ENCODE measurements around the gene NKX6-1. TPM values are rescaled to one million over a fixed set of nuclear protein-coding genes. Genes with fewer than 3 reads are reported as not detected.

NKX6-1 gene
- total and polyA plus RNA-seq, 10 donors: not detected

- 74 to 91% (median 89%) methylated on average over 2 of the region's 2 CpGs for WGBS, 5 donors
- H3K27me3 ChIP-seq (replicated peaks in 1 of 7): no peaks in the 10 kb centered on the region
- peaks cover 0 to 8% (median 0%) of the 10 kb centered on the region in 8 donors for H3K9me3 ChIP-seq
- DNase-seq: no peak
- no peak overlapping the region for H3K27ac ChIP-seq
- H3K4me3 ChIP-seq: no peak overlapping the region
- TF ChIP-seq, protein P1, sequence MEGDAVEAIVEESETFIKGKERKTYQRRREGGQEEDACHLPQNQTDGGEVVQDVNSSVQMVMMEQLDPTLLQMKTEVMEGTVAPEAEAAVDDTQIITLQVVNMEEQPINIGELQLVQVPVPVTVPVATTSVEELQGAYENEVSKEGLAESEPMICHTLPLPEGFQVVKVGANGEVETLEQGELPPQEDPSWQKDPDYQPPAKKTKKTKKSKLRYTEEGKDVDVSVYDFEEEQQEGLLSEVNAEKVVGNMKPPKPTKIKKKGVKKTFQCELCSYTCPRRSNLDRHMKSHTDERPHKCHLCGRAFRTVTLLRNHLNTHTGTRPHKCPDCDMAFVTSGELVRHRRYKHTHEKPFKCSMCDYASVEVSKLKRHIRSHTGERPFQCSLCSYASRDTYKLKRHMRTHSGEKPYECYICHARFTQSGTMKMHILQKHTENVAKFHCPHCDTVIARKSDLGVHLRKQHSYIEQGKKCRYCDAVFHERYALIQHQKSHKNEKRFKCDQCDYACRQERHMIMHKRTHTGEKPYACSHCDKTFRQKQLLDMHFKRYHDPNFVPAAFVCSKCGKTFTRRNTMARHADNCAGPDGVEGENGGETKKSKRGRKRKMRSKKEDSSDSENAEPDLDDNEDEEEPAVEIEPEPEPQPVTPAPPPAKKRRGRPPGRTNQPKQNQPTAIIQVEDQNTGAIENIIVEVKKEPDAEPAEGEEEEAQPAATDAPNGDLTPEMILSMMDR (IDR thresholded peaks at IDR 0.05 in 8 of 11, conservative IDR thresholded peaks at IDR 0.05 in 3 of 11): no peak
- no peak for TF ChIP-seq POLR2AphosphoS5 (IDR thresholded peaks at IDR 0.05)
- intact Hi-C loops (cut with DNase I; ENCODE audit: low total_unique reads): no loop called here
- H3K36me3 ChIP-seq: no peaks in the 10 kb centered on the region
- H3K4me1 ChIP-seq: no peaks in the 10 kb centered on the region
Measured at GRCh38 chr4:84531689-84532088, 32.6 kb upstream of the NKX6-1 start.

DNA sequence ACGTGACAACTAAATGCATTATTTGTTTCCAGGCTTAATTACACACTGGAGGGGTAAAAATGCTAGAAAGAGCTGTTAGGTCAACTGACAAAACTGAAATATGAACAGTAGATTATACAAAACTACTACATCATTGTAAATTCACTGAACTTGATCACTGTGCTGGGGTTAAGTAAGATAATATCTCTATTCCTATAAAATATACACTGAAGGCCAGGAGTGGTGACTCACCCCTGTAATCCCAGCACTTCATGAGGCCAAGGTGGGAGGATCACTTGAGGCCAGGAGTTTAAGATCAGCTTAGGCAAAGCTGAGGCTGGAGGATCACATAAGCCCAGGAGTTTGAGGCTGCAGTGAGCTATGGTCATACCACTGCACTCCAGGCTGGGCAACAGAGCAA, 31.8 kb upstream of the NKX6-1 start:
- Histone ChIP-seq H3K27ac (no peak overlapping the region), H3K27me3 (replicated peaks in 1 of 7) (no peaks in the 10 kb centered on the region), H3K4me3 (no peak overlapping the region), H3K36me3 (no peaks in the 10 kb centered on the region), H3K4me1 (no peaks in the 10 kb centered on the region), H3K9me3 (peaks cover 0 to 8% (median 0%) of the 10 kb centered on the region in 8 donors)
- WGBS, 5 donors: 35 to 65% (median 39%) methylated on average over 1 of the region's 1 CpG
- TF ChIP-seq POLR2AphosphoS5 (IDR thresholded peaks at IDR 0.05) (no peak), POLR2A (IDR thresholded peaks at IDR 0.05) (no peak)
- TF ChIP-seq, protein P1 (IDR thresholded peaks at IDR 0.05 in 8 of 11, conservative IDR thresholded peaks at IDR 0.05 in 3 of 11): no peak
- no peak for DNase-seq
- intact Hi-C loops (cut with DNase I; ENCODE audit: low total_unique reads): no loop called here

GRCh38 chr4:84530454-84530853, 31.4 kb upstream of the NKX6-1 start:
- WGBS, 5 donors: 42 to 49% (median 46%) methylated on average over 1 of the region's 1 CpG
- no peak for TF ChIP-seq POLR2AphosphoS5 (IDR thresholded peaks at IDR 0.05)
- TF ChIP-seq, protein P1 (IDR thresholded peaks at IDR 0.05 in 8 of 11, conservative IDR thresholded peaks at IDR 0.05 in 3 of 11): no peak
- TF ChIP-seq POLR2A (IDR thresholded peaks at IDR 0.05): no peak
- Histone ChIP-seq H3K36me3 (no peaks in the 10 kb centered on the region), H3K27ac (no peak overlapping the region), H3K9me3 (peaks cover 0 to 8% (median 0%) of the 10 kb centered on the region in 8 donors), H3K27me3 (replicated peaks in 1 of 7) (no peaks in the 10 kb centered on the region), H3K4me1 (no peaks in the 10 kb centered on the region), H3K4me3 (no peak overlapping the region)
- no peak for DNase-seq
- intact Hi-C loops (cut with DNase I; ENCODE audit: low total_unique reads): no loop called here

DNA sequence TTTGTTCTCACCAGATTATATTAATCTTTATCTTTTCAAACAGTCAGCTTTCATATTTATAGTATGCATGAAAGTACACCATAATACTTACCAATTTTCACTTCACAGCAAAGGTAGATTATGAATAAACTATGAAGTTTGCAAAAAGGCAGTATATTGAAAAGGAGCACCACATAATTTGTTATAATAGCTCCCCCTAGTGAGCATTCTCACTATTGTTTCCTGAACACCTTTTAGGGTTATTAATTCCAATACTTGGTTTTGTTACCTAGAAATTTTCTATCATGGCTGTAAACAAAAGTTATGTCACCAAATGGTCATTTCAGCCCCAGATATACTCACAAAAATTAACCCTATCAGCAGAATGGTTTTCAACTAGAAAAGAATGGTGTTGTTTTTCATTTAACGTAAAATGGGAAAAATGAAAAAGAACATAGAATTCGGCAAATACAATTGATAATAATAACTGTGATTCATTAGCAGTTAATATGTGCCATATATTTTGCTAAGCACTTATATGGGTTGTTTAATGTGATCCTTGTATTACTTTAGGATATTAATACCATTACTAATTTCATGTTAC, 30.2 kb upstream of the NKX6-1 start:
- peaks cover 0 to 8% (median 0%) of the 10 kb centered on the region in 8 donors for H3K9me3 ChIP-seq
- no peak overlapping the region for H3K4me3 ChIP-seq
- H3K36me3 ChIP-seq: no peaks in the 10 kb centered on the region
- 92 to 97% (median 95%) methylated on average over 2 of the region's 2 CpGs for WGBS, 5 donors
- no peak overlapping the region for H3K27ac ChIP-seq
- DNase-seq: no peak
- no peaks in the 10 kb centered on the region for H3K27me3 ChIP-seq (replicated peaks in 1 of 7)
- no peaks in the 10 kb centered on the region for H3K4me1 ChIP-seq
- TF ChIP-seq POLR2A (IDR thresholded peaks at IDR 0.05) (no peak), POLR2AphosphoS5 (IDR thresholded peaks at IDR 0.05) (no peak)
- TF ChIP-seq, protein P1 (IDR thresholded peaks at IDR 0.05 in 8 of 11, conservative IDR thresholded peaks at IDR 0.05 in 3 of 11): peak in 8 of 11 experiments; percentile 20 to 56 (median 52)
- intact Hi-C loops (cut with DNase I; ENCODE audit: low total_unique reads): no loop called here

Data from spleen (tissue), 11 donors.